Measurements from ENCODE around the gene IL13RA1.
"Not testable (repeated sequence)": the region's sequence is repeated elsewhere in the genome, so short reads cannot be mapped to it uniquely, and the experiment has no call there.

Gene IL13RA1

DNA sequence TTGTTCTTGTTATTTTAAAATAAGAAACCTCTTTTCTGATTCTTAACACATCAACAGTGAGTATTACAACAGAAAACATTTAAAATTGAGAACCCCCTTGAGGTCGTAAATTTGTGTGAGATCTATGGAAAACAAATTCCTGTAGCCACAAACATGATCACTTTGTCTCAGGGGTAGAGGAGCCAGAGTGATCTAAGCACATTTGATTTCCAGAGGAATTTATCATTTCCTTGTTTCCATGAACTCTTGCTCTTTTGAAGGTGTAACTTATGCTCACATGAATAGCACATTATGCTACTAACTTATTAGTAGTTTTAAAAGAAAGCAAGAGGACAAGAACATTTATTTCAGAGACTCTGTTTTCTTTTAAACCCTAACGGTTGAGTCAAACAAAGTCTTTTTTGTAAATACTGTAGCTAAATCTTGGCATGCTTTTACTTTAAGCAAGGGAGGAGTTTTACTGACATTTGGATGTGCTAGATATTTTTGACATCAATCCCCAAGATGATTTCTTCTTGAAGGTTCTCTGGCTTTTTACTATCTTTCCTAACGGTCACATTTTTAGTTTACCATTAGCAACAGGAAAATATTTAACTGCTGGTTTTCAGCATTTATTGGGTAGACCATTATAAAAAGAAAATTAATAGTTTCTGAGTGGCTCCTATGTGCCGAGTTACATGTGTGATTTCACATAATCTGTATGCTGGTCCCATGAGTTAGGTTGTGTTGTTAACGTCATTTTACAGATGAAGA is 68.3 kb downstream of the IL13RA1 start:
- DNase-seq = no peak

DNA sequence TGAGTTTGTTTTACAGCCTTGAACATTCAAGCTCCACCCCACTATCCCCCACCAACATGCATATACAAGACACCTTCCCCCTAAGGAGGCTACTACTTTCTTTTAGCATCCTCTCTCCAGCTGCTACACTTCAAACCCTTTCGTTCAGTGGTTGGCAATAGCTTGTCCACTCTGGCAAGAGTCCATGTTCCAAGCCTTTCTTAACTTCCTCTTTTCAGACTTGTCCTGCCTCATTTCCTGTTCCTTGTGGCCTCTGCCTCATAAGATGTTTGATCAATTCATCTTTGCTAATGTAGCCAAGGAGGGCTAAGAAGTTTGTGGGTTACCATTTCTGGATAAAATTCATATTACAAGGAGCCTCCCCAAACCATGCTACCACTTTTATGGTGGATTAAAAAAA is 75.5 kb downstream of the IL13RA1 start:
- no peak for DNase-seq

DNA sequence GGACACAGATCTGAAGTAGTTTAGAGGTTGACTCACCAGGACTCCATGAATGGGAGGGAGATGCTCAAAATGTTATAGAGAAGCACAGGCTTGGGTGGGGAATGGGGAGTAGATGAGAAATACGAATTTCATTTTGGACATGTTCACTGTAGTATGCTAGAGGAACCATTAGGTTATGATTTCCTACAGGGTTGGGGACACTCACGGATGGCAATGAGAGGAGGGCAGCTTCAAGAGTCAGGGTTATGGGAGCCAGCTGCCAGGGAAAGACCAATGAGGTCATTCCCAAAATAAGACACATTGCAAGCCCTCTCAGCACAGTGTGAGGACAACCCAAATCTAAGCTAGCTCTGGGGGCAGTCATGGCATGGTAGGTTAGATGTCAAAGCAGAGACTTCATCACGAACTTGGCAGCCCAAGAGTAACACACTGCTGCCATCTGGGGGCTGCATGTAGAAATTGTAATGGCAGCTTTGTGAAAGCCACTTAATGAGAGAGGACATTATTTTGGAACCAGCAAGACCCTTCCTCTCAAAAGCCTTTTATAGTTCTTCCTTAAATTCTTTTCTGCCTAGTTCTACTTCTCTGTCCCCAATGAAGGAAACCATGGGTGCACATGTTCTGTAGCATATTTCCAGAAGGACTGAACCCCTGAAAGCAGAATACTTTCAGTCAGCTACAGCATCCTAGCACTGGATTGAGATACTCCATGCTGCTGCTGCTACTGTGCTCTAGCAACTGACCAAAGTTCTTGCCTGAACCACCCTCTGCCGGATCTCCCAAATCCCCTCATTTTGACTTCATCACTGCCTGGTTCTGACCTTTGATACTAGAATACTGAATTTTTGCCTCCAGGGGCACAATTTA is 80.0 kb downstream of the IL13RA1 start:
- peak; percentile 24 for DNase-seq

DNA sequence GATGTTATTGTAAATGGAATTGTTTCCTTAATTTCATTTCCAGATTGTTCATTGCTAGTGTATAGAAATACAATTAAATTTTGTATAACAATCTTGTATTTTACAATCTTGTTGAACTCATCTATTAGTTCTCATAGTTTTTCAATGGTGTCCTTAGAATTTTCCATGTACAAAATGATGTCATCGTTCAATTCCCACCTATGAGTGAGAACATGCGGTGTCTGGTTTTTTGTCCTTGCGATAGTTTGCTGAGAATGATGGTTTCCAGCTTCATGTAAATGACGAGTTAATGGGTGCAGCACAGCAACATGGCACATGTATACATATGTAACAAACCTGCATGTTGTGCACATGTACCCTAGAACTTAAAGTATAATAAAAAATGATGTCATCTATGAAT is 89.9 kb downstream of the IL13RA1 start:
- not testable (repeated sequence) for DNase-seq

DNA sequence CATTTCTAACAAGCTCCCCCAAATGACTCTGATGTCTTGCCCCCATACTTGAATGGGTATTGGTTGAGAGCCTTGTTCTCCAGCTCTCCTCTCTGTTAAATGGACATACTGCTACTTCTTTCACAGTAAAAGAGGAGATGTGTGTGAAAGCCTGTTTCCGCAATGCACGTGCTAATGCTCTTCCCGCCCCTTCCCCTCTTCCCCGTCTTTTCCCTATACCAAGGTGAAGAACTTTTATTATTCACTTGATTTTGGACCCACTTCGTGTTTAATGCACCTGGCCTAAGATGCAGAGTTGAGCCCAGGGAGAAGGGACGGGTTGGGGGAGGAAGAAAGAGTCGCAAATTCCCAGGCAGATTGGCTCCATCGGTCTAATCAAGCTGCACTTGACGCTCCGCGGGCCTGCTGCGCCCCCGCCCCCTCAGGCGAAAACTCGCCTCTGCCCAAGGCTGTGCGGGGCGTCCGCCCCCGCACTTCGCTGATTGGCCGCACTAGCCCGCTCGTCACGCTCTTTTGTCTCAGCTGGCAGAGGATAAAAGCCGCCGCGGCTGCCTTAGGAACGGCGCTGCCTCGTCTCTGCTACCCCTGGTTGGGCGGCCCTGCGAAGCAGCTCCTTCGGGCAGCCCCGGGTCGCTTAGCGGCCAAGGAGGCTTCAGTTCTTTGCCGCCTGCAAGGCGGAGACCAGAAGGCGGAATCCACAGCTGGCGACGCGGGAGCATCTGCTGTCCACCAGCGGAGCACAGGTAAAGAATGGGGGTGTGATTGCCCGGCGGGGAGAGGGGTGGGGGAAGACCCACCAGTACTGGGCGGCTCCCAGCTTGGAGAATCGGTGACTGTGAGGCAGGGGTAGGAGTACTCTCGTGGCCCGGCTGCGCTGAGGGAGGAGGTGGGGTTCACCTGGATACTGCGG is 96.1 kb downstream of the IL13RA1 start, which contains the start of gene ZCCHC12:
TSS of gene ZCCHC12 (plus strand) at position 562 of the 910 bp plus-strand sequence. CDS start 1,421 bp downstream, outside the sequence.
- peak; percentile 18 for DNase-seq

GRCh38 chrX:118824173-118824730 is 96.8 kb downstream of the IL13RA1 start:
- DNase-seq = no peak

DNA sequence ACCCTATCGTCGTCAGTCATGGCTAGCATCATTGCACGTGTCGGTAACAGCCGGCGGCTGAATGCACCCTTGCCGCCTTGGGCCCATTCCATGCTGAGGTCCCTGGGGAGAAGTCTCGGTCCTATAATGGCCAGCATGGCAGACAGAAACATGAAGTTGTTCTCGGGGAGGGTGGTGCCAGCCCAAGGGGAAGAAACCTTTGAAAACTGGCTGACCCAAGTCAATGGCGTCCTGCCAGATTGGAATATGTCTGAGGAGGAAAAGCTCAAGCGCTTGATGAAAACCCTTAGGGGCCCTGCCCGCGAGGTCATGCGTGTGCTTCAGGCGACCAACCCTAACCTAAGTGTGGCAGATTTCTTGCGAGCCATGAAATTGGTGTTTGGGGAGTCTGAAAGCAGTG is 97.8 kb downstream of the IL13RA1 start:
- no peak for DNase-seq

DNA sequence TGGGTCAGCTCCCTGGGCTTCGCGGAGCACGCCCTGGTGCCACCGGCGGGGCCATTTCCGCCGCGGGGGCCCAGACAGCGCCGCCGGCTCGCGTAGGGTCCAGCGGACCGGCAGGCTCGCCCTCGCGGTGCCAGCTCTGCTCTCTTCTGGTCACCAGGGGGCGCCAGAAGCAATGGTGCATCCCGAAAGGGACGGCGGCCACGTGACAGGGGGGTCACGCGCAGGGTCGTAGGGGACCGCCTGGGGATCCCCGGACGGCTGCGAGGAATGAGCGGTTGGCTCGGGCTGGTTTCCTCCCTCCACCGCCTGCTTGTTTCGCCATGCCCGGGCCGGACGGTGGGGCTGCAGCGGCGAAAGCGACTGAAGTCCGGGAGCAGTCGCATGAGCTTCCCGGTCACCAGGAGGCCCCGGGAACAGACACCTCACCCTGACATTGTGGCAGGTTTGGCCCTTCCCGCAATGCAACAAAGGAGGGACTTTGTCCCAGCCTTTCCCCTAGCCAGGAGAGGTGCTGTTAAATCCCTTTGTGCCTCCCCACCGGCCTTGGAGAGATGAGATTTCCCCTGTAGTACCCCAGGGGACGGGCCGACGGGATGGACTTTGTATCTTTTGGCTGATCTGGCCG is 112.0 kb downstream of the IL13RA1 start:
- peak; percentile 61 for DNase-seq
